ENCODE results near the gene PHC2.

GRCh38 chr1:33346533-33346926 lies 84.4 kb downstream of the PHC2 start:
- TF ChIP-seq CTCF (IDR thresholded peaks at IDR 0.05; ENCODE audit: low read depth, low read length) (no peak), POLR2A (IDR thresholded peaks at IDR 0.05; ENCODE audit: extremely low read depth, insufficient read length) (no peak), MAX (IDR thresholded peaks at IDR 0.05; ENCODE audit: low read depth, low read length) (no peak)

Measured in NB4 (cell line).